HepG2 (cell line): Measurements from ENCODE around the gene KANSL1. TPM values are rescaled to one million over a fixed set of nuclear protein-coding genes. Genes with fewer than 3 reads are reported as not detected.
A peak's percentile ranks its signal among the peaks of the same experiment; 100 is the strongest.

Experiments
- ETV5 ChIP-seq: IDR thresholded peaks from 2 replicates; pipeline ENCODE4 v1.6.1; 2018; ENCODE audit warnings: missing biosample characterization, missing genetic modification reagents, inconsistent platforms, borderline replicate concordance
- FOXO1 ChIP-seq: sonication (generic); formaldehyde crosslinking; IDR thresholded peaks from 2 replicates; pipeline ENCODE4 v1.4.0; 2020; ENCODE audit warnings: missing genetic modification reagents
- LBX2 ChIP-seq: sonication (generic); formaldehyde crosslinking; IDR thresholded peaks from 2 replicates; pipeline ENCODE4 v1.5.0; 2020; ENCODE audit warnings: missing genetic modification reagents, mild to moderate bottlenecking, borderline replicate concordance
- PAXIP1 ChIP-seq: sonication (generic); formaldehyde crosslinking; conservative IDR thresholded peaks from 2 replicates; pipeline ENCODE4 v1.4.0; 2020; ENCODE audit warnings: mild to moderate bottlenecking, missing genetic modification reagents, moderate library complexity
- RFXAP ChIP-seq: sonication (generic); formaldehyde crosslinking; IDR thresholded peaks from 2 replicates; pipeline ENCODE4 v1.4.0; 2020; ENCODE audit warnings: missing genetic modification reagents, borderline replicate concordance
- TAF1 ChIP-seq: sonication (generic); formaldehyde crosslinking; IDR thresholded peaks from 2 replicates; pipeline ENCODE4 v1.4.0; 2020; ENCODE audit warnings: missing genetic modification reagents
- ZFP36 ChIP-seq: fragments of 150-350 bp; IDR thresholded peaks from 2 replicates; pipeline ENCODE4 v1.6.1; 2018; ENCODE audit warnings: borderline replicate concordance, low read length, low read depth; ENCODE audit not compliant: partially characterized antibody
- ZNF12 ChIP-seq: sonication (generic); formaldehyde crosslinking; IDR thresholded peaks from 2 replicates; pipeline ENCODE4 v1.5.0; 2020; ENCODE audit warnings: missing genetic modification reagents
- ZNF75D ChIP-seq: sonication (generic); formaldehyde crosslinking; IDR thresholded peaks from 2 replicates; pipeline ENCODE4 v1.8.1; 2023; ENCODE audit warnings: missing genetic modification reagents, mild to moderate bottlenecking, borderline replicate concordance
- ZNF800 ChIP-seq: sonication (generic); formaldehyde crosslinking; IDR thresholded peaks from 2 replicates; pipeline ENCODE4 v1.4.0; 2020; ENCODE audit warnings: missing genetic modification reagents
- polyA plus RNA-seq, 8 experiments: library from polyadenylated mRNA; depleted of rRNA in 3 of 8; stranded (reverse) in 7 of 8; unstranded in 1 of 8; fragments of >200 nt; fragmentation: Illumina TruSeq in 4 of 8; extraction: Trizol in 4 of 8; gene quantifications; 2 replicates each; pipeline versions ENCODE4 v1.2.1 to v1.2.3, GENCODE V29; 2011 to 2016; ENCODE audit warnings: low read depth in 4 of 8, missing spikeins in 1 of 8, mixed read lengths in 1 of 8; ENCODE audit not compliant: insufficient read depth in 1 of 8
- total RNA-seq, 5 experiments: library from RNA; depleted of rRNA; stranded (reverse); fragments of >200 nt; fragmentation: Illumina TruSeq; extraction: Trizol; gene quantifications; 2 replicates each; pipeline ENCODE4 v1.2.3, GENCODE V29; 2016; ENCODE audit warnings: low read depth in 1 of 5
- TF ChIP-seq, protein P1 (sequence below): sonication (generic); formaldehyde crosslinking; IDR thresholded peaks from 2 replicates; pipeline ENCODE4 v1.4.0; 2020; ENCODE audit warnings: missing genetic modification reagents
- TF ChIP-seq, protein P2 (sequence below): sonication (generic); formaldehyde crosslinking; IDR thresholded peaks from 2 replicates; pipeline ENCODE4 v1.4.0; 2020; ENCODE audit warnings: missing genetic modification reagents
- TF ChIP-seq, protein P3 (sequence below): sonication (generic); formaldehyde crosslinking; IDR thresholded peaks from 2 replicates; pipeline ENCODE4 v1.9.0; 2021; ENCODE audit warnings: missing genetic modification reagents, borderline replicate concordance

Gene KANSL1
- total and polyA plus RNA-seq, 2 of the 13 experiments (the other 11 are each of a cell fraction or from before 2014, with no cell fraction given), result 24.0 to 59.6 TPM

- TF ChIP-seq, protein P1, sequence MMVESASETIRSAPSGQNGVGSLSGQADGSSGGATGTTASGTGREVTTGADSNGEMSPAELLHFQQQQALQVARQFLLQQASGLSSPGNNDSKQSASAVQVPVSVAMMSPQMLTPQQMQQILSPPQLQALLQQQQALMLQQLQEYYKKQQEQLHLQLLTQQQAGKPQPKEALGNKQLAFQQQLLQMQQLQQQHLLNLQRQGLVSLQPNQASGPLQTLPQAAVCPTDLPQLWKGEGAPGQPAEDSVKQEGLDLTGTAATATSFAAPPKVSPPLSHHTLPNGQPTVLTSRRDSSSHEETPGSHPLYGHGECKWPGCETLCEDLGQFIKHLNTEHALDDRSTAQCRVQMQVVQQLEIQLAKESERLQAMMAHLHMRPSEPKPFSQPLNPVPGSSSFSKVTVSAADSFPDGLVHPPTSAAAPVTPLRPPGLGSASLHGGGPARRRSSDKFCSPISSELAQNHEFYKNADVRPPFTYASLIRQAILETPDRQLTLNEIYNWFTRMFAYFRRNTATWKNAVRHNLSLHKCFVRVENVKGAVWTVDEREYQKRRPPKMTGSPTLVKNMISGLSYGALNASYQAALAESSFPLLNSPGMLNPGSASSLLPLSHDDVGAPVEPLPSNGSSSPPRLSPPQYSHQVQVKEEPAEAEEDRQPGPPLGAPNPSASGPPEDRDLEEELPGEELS (CRISPR knock-in tag), result peak; percentile 72
- TF ChIP-seq, protein P2, sequence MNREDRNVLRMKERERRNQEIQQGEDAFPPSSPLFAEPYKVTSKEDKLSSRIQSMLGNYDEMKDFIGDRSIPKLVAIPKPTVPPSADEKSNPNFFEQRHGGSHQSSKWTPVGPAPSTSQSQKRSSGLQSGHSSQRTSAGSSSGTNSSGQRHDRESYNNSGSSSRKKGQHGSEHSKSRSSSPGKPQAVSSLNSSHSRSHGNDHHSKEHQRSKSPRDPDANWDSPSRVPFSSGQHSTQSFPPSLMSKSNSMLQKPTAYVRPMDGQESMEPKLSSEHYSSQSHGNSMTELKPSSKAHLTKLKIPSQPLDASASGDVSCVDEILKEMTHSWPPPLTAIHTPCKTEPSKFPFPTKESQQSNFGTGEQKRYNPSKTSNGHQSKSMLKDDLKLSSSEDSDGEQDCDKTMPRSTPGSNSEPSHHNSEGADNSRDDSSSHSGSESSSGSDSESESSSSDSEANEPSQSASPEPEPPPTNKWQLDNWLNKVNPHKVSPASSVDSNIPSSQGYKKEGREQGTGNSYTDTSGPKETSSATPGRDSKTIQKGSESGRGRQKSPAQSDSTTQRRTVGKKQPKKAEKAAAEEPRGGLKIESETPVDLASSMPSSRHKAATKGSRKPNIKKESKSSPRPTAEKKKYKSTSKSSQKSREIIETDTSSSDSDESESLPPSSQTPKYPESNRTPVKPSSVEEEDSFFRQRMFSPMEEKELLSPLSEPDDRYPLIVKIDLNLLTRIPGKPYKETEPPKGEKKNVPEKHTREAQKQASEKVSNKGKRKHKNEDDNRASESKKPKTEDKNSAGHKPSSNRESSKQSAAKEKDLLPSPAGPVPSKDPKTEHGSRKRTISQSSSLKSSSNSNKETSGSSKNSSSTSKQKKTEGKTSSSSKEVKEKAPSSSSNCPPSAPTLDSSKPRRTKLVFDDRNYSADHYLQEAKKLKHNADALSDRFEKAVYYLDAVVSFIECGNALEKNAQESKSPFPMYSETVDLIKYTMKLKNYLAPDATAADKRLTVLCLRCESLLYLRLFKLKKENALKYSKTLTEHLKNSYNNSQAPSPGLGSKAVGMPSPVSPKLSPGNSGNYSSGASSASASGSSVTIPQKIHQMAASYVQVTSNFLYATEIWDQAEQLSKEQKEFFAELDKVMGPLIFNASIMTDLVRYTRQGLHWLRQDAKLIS (CRISPR knock-in tag), result no peak
- TF ChIP-seq LBX2 (CRISPR knock-in tag) (no peak), TAF1 (no peak), ZNF75D (CRISPR knock-in tag) (no peak), ZFP36 (no peak), ZNF800 (CRISPR knock-in tag) (peak; percentile 85; the same call in 1 of the 2 replicates), ETV5 (peak; percentile 56; the same call in 1 of the 2 replicates), RFXAP (CRISPR knock-in tag) (peak; percentile 58; the same call in 1 of the 2 replicates), FOXO1 (CRISPR knock-in tag) (peak; percentile 55; the same call in 1 of the 2 replicates), ZNF12 (CRISPR knock-in tag) (no peak), PAXIP1 (CRISPR knock-in tag) (peak; percentile 95)
- TF ChIP-seq, protein P3, sequence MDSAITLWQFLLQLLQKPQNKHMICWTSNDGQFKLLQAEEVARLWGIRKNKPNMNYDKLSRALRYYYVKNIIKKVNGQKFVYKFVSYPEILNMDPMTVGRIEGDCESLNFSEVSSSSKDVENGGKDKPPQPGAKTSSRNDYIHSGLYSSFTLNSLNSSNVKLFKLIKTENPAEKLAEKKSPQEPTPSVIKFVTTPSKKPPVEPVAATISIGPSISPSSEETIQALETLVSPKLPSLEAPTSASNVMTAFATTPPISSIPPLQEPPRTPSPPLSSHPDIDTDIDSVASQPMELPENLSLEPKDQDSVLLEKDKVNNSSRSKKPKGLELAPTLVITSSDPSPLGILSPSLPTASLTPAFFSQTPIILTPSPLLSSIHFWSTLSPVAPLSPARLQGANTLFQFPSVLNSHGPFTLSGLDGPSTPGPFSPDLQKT (CRISPR knock-in tag), result no peak
Measured at GRCh38 chr17:46003907-46004748, 189.1 kb downstream of the KANSL1 start (continued).
